GM23248 (cell line): ENCODE data around the gene SLC4A4.

ENCODE experiments used
- EZH2 ChIP-seq: fragments of 200-600 bp; sonication (generic); IDR thresholded peaks from 2 replicates; pipeline ENCODE4 v1.6.1; 2018; ENCODE audit warnings: antibody characterized with exemption, mild to moderate bottlenecking; ENCODE audit not compliant: insufficient read depth, poor library complexity, severe bottlenecking
- EZH2phosphoT487 ChIP-seq: fragments of 200-600 bp; sonication (generic); IDR thresholded peaks from 2 replicates; pipeline ENCODE4 v1.6.1; 2018; ENCODE audit warnings: antibody characterized with exemption, moderate library complexity, mild to moderate bottlenecking, low read depth; ENCODE audit not compliant: insufficient read depth

DNA sequence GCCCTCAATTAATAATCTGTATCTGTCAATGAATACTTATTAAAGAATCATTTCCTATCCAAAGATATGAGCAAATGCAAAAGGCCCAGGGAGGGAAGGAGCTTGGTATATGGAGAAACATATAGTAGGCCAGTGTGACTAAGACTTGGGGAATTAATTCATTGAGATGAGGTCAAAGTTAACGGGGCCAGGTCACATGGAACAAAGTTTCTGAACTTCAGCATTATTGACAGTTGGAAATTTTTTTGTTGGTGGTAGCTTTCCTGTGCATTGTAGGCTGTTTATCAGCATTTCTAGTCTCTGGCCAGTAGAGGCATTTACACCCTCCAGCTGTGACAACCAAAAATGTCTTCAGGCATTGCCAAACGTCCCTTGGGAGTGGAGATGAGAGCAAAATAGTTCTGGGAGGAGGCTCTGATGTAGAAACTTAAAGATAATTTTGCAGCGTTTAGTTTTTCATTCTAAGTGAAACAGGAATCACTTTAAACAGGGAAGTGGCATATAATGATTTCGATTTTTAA, 202.0 kb downstream of the SLC4A4 start:
- TF ChIP-seq EZH2 (no peak), EZH2phosphoT487 (no peak)
